ENCODE data around the gene TAF11. TPM values are rescaled to one million over a fixed set of nuclear protein-coding genes. Genes with fewer than 3 reads are reported as not detected.

TAF11 gene
- total RNA-seq, 1 donor from 2014 or later = 48.6 TPM

DNA sequence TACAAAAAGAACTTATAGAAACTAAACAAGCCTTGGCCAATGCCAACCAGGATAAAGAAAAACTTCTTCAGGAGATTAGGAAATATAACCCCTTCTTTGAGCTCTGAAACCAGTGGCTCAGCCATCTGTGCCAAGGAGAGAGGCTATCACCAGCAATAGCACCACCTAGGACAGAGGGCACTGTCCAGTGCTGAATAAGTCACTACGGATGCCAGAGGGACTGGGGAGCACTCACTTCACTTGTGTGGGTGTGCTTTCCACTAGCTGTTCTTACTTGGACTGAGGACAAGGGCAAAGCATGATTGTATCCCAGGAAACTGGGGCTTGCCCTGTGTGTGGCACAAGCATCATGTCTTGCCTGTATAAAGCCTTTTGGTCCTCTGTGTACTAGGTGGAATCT is 15.5 kb downstream of the TAF11 start:
- TF ChIP-seq, protein P1, sequence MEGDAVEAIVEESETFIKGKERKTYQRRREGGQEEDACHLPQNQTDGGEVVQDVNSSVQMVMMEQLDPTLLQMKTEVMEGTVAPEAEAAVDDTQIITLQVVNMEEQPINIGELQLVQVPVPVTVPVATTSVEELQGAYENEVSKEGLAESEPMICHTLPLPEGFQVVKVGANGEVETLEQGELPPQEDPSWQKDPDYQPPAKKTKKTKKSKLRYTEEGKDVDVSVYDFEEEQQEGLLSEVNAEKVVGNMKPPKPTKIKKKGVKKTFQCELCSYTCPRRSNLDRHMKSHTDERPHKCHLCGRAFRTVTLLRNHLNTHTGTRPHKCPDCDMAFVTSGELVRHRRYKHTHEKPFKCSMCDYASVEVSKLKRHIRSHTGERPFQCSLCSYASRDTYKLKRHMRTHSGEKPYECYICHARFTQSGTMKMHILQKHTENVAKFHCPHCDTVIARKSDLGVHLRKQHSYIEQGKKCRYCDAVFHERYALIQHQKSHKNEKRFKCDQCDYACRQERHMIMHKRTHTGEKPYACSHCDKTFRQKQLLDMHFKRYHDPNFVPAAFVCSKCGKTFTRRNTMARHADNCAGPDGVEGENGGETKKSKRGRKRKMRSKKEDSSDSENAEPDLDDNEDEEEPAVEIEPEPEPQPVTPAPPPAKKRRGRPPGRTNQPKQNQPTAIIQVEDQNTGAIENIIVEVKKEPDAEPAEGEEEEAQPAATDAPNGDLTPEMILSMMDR (conservative IDR thresholded peaks at IDR 0.05) = no peak
- DNase-seq (ENCODE audit: low read depth, low spot score) = no peak
- H3K27ac Mint-ChIP-seq (ENCODE audit: unreplicated experiment) = no peak overlapping the region
- no peaks in the 10 kb centered on the region for H3K4me1 Mint-ChIP-seq
- H3K36me3 Mint-ChIP-seq (ENCODE audit: low read depth) = peaks cover 10% of the 10 kb centered on the region
- no peaks in the 10 kb centered on the region for H3K27me3 Mint-ChIP-seq (ENCODE audit: low read depth)
- no peak overlapping the region for H3K4me3 Mint-ChIP-seq
- no peaks in the 10 kb centered on the region for H3K9me3 Mint-ChIP-seq

DNA sequence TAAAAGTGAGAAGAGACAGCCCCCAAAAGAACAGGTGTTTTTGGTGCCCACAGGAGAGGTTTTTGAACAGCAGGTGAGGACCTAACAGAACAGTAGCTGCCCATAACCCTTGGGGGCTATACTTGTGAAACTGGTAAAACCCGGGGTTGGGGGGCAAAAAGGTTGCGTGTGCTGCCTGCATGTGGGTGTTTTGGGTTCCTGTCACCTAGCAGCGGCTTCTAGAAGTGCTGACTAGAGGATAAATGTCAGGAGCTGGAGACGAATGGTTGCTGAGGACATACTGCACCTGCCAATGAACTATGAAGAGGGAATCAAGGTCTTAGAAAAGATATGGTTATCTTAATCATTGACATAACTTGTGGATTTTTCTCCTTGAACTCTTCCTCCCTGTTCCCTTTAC is 16.0 kb downstream of the TAF11 start:
- Mint-ChIP-seq H3K9me3 (no peaks in the 10 kb centered on the region), H3K4me1 (no peaks in the 10 kb centered on the region), H3K4me3 (no peak overlapping the region), H3K36me3 (ENCODE audit: low read depth) (peaks cover 10% of the 10 kb centered on the region), H3K27ac (ENCODE audit: unreplicated experiment) (no peak overlapping the region), H3K27me3 (ENCODE audit: low read depth) (no peaks in the 10 kb centered on the region)
- TF ChIP-seq, protein P1 (conservative IDR thresholded peaks at IDR 0.05) = no peak
- DNase-seq (ENCODE audit: low read depth, low spot score) = no peak

DNA sequence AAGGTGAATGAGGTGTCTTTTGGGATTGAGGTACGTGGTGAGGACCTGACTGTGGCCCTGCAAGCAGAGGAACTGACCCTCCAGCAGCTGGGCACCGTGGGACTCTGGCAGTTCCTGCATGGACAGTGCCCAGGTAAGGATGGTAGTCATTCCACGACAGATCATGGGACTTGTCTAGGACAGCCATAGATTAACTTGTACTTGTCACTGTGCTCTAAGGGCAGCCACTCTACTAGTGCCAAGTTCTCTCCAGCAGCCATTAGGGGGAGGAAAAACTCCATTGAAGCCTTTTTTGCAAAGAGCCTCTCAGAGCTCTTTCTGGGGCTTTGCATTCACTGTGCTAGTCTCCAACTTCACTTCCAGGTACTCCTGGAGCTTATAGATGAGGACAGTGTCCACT is 20.4 kb downstream of the TAF11 start:
- no peaks in the 10 kb centered on the region for H3K4me1 Mint-ChIP-seq
- H3K36me3 Mint-ChIP-seq (ENCODE audit: low read depth) = peaks cover 12% of the 10 kb centered on the region
- no peaks in the 10 kb centered on the region for H3K9me3 Mint-ChIP-seq
- DNase-seq (ENCODE audit: low read depth, low spot score) = no peak
- no peak overlapping the region for H3K27ac Mint-ChIP-seq (ENCODE audit: unreplicated experiment)
- TF ChIP-seq, protein P1 (conservative IDR thresholded peaks at IDR 0.05) = no peak
- no peak overlapping the region for H3K4me3 Mint-ChIP-seq
- H3K27me3 Mint-ChIP-seq (ENCODE audit: low read depth) = no peaks in the 10 kb centered on the region

DNA sequence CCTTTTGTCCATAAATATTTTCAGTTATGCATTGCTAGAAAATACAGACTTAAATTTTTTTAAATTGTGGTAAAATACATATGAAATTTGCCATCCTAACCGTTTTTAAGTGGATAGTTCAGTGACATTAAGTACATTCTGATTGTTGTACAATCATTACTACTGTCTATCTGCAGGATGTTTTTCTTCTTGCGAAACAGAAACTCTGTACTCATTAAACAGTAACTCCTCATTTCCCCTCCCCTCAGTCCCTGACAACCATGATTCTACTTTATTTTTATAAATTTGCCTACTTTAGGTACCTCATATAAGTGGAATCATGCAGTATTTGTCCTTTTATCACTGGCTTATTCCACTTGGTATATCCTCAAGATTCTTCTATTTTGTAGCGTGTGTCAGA is 21.3 kb downstream of the TAF11 start:
- TF ChIP-seq, protein P1 (conservative IDR thresholded peaks at IDR 0.05) = no peak
- no peak for DNase-seq (ENCODE audit: low read depth, low spot score)
- H3K36me3 Mint-ChIP-seq (ENCODE audit: low read depth) = peaks cover 10% of the 10 kb centered on the region
- H3K9me3 Mint-ChIP-seq = no peaks in the 10 kb centered on the region
- no peak overlapping the region for H3K27ac Mint-ChIP-seq (ENCODE audit: unreplicated experiment)
- H3K4me3 Mint-ChIP-seq = no peak overlapping the region
- H3K27me3 Mint-ChIP-seq (ENCODE audit: low read depth) = no peaks in the 10 kb centered on the region
- no peaks in the 10 kb centered on the region for H3K4me1 Mint-ChIP-seq

DNA sequence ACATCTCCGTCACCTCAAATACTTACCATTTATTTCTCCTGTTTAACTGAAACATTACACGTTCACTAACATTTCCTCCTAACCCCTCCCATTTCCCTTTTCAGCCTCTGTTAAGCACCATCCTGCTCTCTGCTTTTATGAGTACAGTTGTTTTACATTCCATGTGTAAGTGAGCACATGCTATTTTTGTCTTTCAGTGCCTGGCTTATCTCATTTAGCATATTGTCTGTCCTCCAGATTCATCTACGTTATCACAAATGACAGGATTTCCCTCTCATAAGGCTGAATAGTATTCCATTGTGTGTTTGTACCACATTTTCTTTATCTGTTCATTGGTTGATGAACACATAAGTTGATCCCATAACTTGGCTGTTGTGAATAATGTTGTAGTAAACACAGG is 22.7 kb downstream of the TAF11 start:
- Mint-ChIP-seq H3K4me3 (no peak overlapping the region), H3K36me3 (ENCODE audit: low read depth) (peaks cover 9% of the 10 kb centered on the region), H3K4me1 (no peaks in the 10 kb centered on the region), H3K27ac (ENCODE audit: unreplicated experiment) (no peak overlapping the region), H3K9me3 (no peaks in the 10 kb centered on the region), H3K27me3 (ENCODE audit: low read depth) (no peaks in the 10 kb centered on the region)
- DNase-seq (ENCODE audit: low read depth, low spot score) = no peak
- TF ChIP-seq, protein P1 (conservative IDR thresholded peaks at IDR 0.05) = no peak

DNA sequence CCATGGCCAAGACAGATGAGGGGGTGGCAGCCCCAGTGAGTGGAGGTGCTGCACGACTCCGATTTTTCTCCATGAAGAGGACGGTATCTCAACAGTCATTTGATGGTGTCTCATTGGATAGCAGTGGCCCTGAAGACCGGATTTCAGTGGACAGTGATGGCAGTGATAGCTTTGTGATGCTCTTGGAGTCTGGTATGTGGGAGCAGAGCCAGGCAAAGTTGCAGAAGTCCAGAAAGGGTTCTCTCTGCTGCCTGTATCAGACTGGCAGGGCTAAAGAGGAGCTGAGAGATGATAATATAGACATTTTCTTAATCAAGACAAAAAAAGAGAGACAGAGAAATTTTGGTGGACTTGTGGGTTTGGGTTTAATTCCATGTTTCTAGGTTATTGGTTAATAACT is 23.8 kb downstream of the TAF11 start:
- Mint-ChIP-seq H3K36me3 (ENCODE audit: low read depth) (peaks cover 9% of the 10 kb centered on the region), H3K4me1 (no peaks in the 10 kb centered on the region), H3K27me3 (ENCODE audit: low read depth) (no peaks in the 10 kb centered on the region), H3K27ac (ENCODE audit: unreplicated experiment) (no peak overlapping the region), H3K9me3 (no peaks in the 10 kb centered on the region), H3K4me3 (no peak overlapping the region)
- no peak for DNase-seq (ENCODE audit: low read depth, low spot score)
- TF ChIP-seq, protein P1 (conservative IDR thresholded peaks at IDR 0.05) = no peak
